ENCODE measurements around the gene CLDN22. TPM values are rescaled to one million over a fixed set of nuclear protein-coding genes. Genes with fewer than 3 reads are reported as not detected.

CLDN22 gene
- total RNA-seq, 1 experiment from 2014 or later: not detected

- Histone ChIP-seq H3K4me3 (replicated peaks in 1 of 2; ENCODE audit: low read depth in 1 of 2, low read length in 2 of 2) (no peak overlapping the region), H3K27me3 (ENCODE audit: insufficient read depth, low read length) (no peaks in the 10 kb centered on the region), H3K9me3 (ENCODE audit: control insufficient read depth in 1 of 2, insufficient read depth in 1 of 2, low read depth in 1 of 2, low read length in 2 of 2) (no peaks in the 10 kb centered on the region), H3K36me3 (ENCODE audit: control insufficient read depth in 1 of 2, insufficient read depth in 2 of 2, low read length in 2 of 2) (0 out of 4 replicates have a peak, but pooled peaks cover 0 to 3% of the 10 kb centered on the region in 2 experiments), H2AFZ (ENCODE audit: low read depth, low read length, poor library complexity, severe bottlenecking) (no peak overlapping the region), H3K4me1 (ENCODE audit: control insufficient read depth in 1 of 2, insufficient read depth in 2 of 2, low read length in 2 of 2) (no peaks in the 10 kb centered on the region), H3K79me2 (ENCODE audit: insufficient read depth, low read length) (no peaks in the 10 kb centered on the region), H3K27ac (ENCODE audit: low read depth, low read length) (no peak overlapping the region), H3K9ac (ENCODE audit: low read length) (no peak overlapping the region), H4K20me1 (ENCODE audit: insufficient read depth) (no peaks in the 10 kb centered on the region), H3K9me2 (ENCODE audit: insufficient read depth) (no peaks in the 10 kb centered on the region), H3K4me2 (ENCODE audit: low read length) (no peak overlapping the region)
- ChIA-PET RAD21 (ENCODE audit: low non-redundant PET in 1 of 2, low total read pairs in 2 of 2, uncharacterized antibody in 2 of 2, unreplicated experiment in 2 of 2) (no interaction called here), POLR2A (no interaction called here), CTCF (no interaction called here)
- ATAC-seq (no peak), DNase-seq (ENCODE audit: low read depth, low spot score) (no peak)
- intact Hi-C loops (cut with micrococcal nuclease): no loop called here
- no TSS peak for BruUV-seq (replicated peaks)
- no peak for TF ChIP-seq CEBPB (IDR thresholded peaks at IDR 0.05; ENCODE audit: low read depth)
- TF ChIP-seq YY1 (IDR thresholded peaks at IDR 0.05; ENCODE audit: extremely low read depth, insufficient replicate concordance, low read depth, low read length): no peak
- TF ChIP-seq CTCF (IDR thresholded peaks at IDR 0.05 in 2 of 3, conservative IDR thresholded peaks at IDR 0.05 in 1 of 3; ENCODE audit: borderline replicate concordance in 1 of 3, insufficient read depth in 1 of 3, low read depth in 2 of 3, low read length in 2 of 3): no peak
- TF ChIP-seq ATF3 (IDR thresholded peaks at IDR 0.05): no peak
- TF ChIP-seq ZNF274 (IDR thresholded peaks at IDR 0.05; ENCODE audit: low read depth, low read length): no peak
- no peak for TF ChIP-seq SP1 (IDR thresholded peaks at IDR 0.05; ENCODE audit: low read depth)
- no peak for TF ChIP-seq POLR2A (IDR thresholded peaks at IDR 0.05; ENCODE audit: borderline replicate concordance, extremely low read depth, insufficient read depth, insufficient read length)
- no peak for TF ChIP-seq FOSL1 (IDR thresholded peaks at IDR 0.05; ENCODE audit: low read depth)
- no peak for TF ChIP-seq ZFX (IDR thresholded peaks at IDR 0.05)
- no peak for TF ChIP-seq SRF (IDR thresholded peaks at IDR 0.05; ENCODE audit: low read depth)
Observed at GRCh38 chr4:183314806-183315205, 5.3 kb downstream of the CLDN22 start.
